ENCODE results near the gene PCDHA13.

- no peak for TF ChIP-seq EZH2 (IDR thresholded peaks at IDR 0.05; ENCODE audit: insufficient read depth, poor library complexity, severe bottlenecking)
- TF ChIP-seq EZH2phosphoT487 (IDR thresholded peaks at IDR 0.05; ENCODE audit: insufficient read depth, low read depth), result no peak
These were observed 44.7 kb downstream of the PCDHA13 start for GRCh38 chr5:140926443-140927227.

Measured in GM23248 (cell line).